Skeletal muscle tissue (tissue), 4 donors: ENCODE data around the gene RNH1. TPM values are rescaled to one million over a fixed set of nuclear protein-coding genes. Genes with fewer than 3 reads are reported as not detected.

Experiments
- H3K27ac ChIP-seq: one replicate; pipeline ENCODE4 v1.7.0; 2013; ENCODE audit warnings: mild to moderate bottlenecking, low read depth, low read length, inconsistent platforms
- H3K27me3 ChIP-seq, 3 donors: one replicate each; pipeline ENCODE4 v1.7.0; 2013; ENCODE audit warnings: low read length in 3 of 3; ENCODE audit not compliant: control insufficient read depth in 3 of 3, insufficient read depth in 3 of 3
- H3K36me3 ChIP-seq, 3 donors: one replicate each; pipeline ENCODE4 v1.7.0; 2013; ENCODE audit warnings: low read length in 3 of 3; ENCODE audit not compliant: control insufficient read depth in 3 of 3, insufficient read depth in 3 of 3
- H3K4me1 ChIP-seq, 3 donors: one replicate each; pipeline ENCODE4 v1.7.0; 2013; ENCODE audit warnings: low read length in 3 of 3, mild to moderate bottlenecking in 3 of 3; ENCODE audit not compliant: control insufficient read depth in 3 of 3, insufficient read depth in 3 of 3
- H3K4me3 ChIP-seq, 3 donors: one replicate each; pipeline ENCODE4 v1.7.0; 2013; ENCODE audit warnings: low read length in 3 of 3
- H3K9ac ChIP-seq, 3 donors: one replicate each; pipeline ENCODE4 v1.7.0; 2013; ENCODE audit warnings: low read length in 3 of 3, mild to moderate bottlenecking in 3 of 3, moderate library complexity in 2 of 3, low read depth in 1 of 3
- H3K9me3 ChIP-seq, 3 donors: one replicate each; pipeline ENCODE4 v1.7.0; 2013; ENCODE audit warnings: low read length in 3 of 3; ENCODE audit not compliant: control insufficient read depth in 3 of 3
- total RNA-seq: library from RNA; depleted of rRNA; stranded (reverse); fragments of >200 nt; gene quantifications from one replicate; pipeline ENCODE4 v1.2.3, GENCODE V29; 2014
- donor health status: Osteomylitis.

The RNH1 gene
- total RNA-seq, 1 donor from 2014 or later = 84.5 TPM

DNA sequence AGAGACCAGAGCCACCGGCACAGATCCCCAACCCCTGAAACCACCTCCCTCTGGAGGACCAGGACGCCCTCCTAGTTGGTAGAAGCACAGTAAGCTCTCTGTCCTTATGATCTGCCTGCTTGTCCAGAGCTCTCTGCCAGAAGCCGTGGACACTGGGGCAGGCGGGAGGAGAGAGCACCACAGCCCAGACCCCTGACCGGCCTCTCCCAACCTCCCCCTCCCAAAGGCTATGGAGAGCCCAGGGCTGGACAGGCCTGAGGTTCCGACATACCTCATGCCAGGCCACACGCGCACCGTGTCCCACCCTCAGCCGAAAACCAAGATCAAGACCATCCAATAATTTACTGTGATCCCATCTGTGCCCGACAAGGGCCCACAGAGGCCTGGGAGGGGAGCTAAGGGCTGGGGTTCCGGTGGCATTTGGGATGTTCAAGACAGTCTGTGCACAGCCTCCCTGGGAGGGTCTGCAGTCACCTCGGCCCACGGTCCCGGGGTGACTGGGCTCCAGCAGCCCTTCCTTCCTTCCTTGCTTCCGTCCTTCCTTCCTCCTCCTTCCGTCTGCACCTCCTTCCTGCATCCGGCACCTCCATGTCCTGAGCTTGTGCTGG lies 25.0 kb upstream of the RNH1 start:
- Histone ChIP-seq H3K4me1 (peaks cover 26 to 43% (median 39%) of the 10 kb centered on the region in 3 donors), H3K27me3 (peaks cover 0 to 5% (median under 1%) of the 10 kb centered on the region in 3 donors), H3K36me3 (peaks cover 18 to 25% (median 22%) of the 10 kb centered on the region in 3 donors), H3K9me3 (no peaks in the 10 kb centered on the region), H3K4me3 (no peak overlapping the region), H3K27ac (no peak overlapping the region), H3K9ac (no peak overlapping the region)

DNA sequence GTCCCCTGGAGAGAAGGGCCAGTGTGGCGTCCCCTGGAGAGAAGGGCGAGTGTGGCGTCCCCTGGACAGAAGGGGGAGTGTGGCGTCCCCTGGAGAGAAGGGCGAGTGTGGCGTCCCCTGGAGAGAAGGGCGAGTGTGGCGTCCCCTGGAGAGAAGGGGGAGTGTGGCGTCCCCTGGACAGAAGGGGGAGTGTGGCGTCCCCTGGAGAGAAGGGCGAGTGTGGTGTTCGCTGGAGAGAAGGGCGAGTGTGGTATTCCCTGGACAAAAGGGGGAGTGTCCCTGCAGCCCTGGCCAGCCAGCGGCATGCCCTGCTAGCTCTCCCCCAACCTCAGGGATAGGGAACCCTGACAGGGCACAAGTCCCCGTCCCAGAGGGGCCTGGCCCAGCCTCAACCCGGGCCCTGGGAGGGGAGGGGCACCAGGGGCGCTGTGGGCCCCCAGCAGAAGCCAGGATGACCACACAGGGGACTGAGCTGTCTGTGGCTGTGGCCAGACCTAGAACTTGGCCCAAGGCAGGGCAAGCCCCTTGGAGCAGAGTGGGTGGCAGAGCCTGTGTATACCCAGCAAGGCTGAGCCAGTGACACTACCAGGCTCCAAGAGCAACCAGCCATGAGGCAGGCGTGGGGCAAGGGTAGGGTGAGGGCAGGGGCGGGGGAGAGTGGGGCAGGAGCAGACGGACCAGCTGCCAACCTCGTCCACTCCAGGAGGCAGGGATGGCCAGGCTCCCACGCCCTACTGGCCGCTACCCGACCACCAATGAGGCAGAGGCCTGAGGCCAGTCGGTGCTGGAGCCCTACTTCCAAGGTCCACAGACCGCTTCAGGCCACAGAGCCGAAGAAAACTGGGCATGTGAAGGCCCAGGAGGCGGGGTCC lies 24.2 kb upstream of the RNH1 start:
- peaks cover 22 to 39% (median 34%) of the 10 kb centered on the region in 3 donors for H3K4me1 ChIP-seq
- H3K4me3 ChIP-seq = no peak overlapping the region
- no peak overlapping the region for H3K27ac ChIP-seq
- H3K36me3 ChIP-seq = peaks cover 18 to 25% (median 22%) of the 10 kb centered on the region in 3 donors
- H3K9me3 ChIP-seq = no peaks in the 10 kb centered on the region
- no peaks in the 10 kb centered on the region for H3K27me3 ChIP-seq
- no peak overlapping the region for H3K9ac ChIP-seq

DNA sequence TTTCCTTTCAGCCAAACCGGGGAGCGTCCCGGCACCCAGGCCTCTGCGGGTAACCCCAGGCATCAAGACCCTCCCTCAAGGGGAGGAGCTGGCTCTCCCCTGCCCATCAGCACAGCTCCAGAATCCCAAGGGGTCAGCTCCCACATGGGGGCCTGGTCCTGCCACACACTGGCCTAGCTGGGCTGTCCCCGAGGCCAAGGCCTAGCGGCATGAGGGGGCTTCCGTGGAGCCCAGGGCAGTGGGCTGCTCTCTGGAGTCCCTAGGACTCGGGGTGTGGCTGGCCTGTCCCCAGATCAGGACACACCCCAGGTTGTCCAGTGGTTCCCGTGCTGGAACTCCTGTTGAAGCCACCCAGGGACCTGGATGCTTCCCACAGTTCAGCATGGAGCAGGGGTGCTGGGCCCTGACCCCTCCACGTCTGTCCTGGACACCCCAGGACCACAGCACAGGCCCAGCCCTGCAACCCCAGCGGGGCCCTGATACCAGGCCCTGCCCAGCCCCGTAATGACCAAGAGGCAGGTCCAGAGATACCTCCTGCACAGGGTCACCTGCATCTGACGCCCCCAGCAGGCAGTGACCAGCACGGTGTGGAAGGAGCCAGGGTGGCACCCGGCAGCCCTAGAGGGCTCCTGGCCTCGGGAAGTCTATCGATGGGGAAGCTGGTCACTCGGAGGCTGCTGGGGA lies 22.8 kb upstream of the RNH1 start:
- peak overlapping the region in 1 of 3 donors; percentile 74 for H3K9ac ChIP-seq
- H3K36me3 ChIP-seq = peaks cover 18 to 25% (median 22%) of the 10 kb centered on the region in 3 donors
- no peaks in the 10 kb centered on the region for H3K9me3 ChIP-seq
- no peak overlapping the region for H3K4me3 ChIP-seq
- H3K27ac ChIP-seq = no peak overlapping the region
- H3K27me3 ChIP-seq = no peaks in the 10 kb centered on the region
- H3K4me1 ChIP-seq = peaks cover 19 to 35% (median 29%) of the 10 kb centered on the region in 3 donors

DNA sequence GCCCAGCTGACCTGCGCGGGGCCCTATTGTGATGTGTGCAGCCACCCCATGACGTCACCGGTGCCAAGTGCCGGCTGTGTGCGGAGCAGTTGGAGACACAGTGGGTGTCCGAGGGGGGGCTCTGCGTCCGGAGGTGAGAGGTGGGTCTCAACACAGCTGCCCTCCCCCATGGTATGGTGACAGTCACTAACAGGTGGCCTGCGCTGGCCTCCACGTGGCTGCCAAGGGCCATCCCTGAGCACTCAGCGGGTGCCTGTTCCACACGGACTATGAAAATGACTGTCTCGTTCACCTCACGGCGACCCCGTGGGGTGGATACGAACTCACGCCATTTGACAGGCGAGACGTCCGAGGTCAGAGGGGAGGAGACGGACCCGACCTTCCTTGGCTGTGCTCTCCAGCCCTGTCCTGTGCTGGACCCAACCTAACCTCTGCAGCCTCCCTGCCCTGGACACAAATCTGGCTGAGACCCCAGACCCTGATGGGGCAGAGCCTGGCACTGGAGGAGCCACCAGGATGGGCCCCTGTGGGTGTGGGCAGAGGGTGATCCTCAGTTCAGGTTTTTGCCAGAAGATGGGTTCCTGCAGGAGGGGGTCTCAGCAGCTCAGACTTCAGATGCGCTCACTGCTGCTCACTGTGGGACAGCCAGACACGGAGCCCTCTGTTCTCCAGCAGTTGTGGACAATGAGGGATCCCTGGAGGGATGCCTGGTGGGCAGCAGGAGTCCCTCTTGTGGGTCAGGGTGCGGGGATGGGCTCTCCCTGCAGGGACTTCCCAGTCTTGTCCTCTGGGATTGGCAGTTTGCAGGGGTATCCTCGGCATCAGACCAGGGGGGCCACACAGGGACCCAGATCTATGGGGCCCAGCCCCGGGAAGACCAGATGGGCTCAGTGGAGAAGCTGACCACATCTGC lies 22.0 kb upstream of the RNH1 start:
- Histone ChIP-seq H3K36me3 (peaks cover 18 to 25% (median 22%) of the 10 kb centered on the region in 3 donors), H3K4me1 (peaks cover 12 to 29% (median 23%) of the 10 kb centered on the region in 3 donors), H3K9me3 (no peaks in the 10 kb centered on the region), H3K9ac (peak overlapping the region in 1 of 3 donors; percentile 74), H3K27me3 (no peaks in the 10 kb centered on the region), H3K4me3 (peak overlapping the region in 1 of 3 donors; percentile 56), H3K27ac (no peak overlapping the region)

DNA sequence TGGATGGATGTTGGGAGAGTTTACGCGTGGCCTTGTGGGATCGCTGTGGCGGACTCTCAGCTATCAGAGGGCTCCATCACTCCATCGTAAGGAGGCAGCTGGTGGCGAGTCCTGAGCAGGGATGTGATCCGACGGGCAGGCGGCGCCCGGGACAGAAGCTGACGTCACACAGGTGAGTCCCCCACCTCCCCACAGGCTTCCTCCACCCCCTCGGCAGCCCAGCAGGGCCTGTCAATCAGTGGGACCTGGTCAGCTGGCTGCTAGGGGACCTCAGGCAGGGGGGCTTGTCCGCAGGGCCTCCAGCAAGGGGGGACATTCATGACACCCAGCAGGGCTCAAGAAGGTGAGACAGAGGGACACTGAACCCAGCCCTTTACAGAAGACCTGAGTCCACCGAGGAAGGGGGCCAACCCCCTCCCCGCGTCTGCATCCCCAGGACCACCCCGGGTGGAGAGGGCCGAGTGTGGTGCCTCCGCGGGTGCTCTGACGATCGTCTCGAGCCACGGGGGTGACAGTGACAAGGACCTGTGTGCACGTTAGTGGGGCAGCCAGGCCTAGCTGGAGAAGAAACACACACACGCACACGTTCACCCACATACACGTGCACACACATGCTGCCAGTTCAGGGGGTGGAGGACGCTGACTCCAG lies 21.2 kb upstream of the RNH1 start:
- Histone ChIP-seq H3K27me3 (no peaks in the 10 kb centered on the region), H3K27ac (no peak overlapping the region), H3K4me1 (peaks cover 7 to 21% (median 15%) of the 10 kb centered on the region in 3 donors), H3K36me3 (peaks cover 14 to 20% (median 15%) of the 10 kb centered on the region in 3 donors), H3K9ac (peak overlapping the region in 1 of 3 donors; percentile 74), H3K4me3 (peak overlapping the region in 1 of 3 donors; percentile 56), H3K9me3 (no peaks in the 10 kb centered on the region)

DNA sequence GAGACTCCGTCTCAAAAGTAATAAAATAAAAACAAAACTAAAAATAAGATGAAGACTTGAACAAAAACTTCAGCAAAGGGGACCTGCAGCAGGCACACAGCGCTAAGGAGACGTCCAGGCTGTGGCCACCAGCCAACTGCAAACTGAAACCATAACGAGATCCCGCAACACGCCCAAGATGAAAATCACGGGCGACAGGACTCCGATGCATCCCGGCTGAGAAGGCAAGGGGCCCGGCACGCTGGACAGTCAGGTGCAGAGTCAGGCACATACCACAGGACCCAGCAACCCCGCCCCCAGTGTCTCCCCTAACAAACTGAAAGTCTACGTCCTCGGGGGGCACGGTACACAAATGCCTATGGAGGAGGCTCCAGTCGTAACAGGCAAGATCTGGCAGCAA lies 19.1 kb upstream of the RNH1 start:
- Histone ChIP-seq H3K9ac (no peak overlapping the region), H3K36me3 (peaks cover 0 to under 1% (median under 1%) of the 10 kb centered on the region in 3 donors), H3K27ac (no peak overlapping the region), H3K27me3 (no peaks in the 10 kb centered on the region), H3K4me3 (no peak overlapping the region), H3K4me1 (peaks cover 7 to 15% (median 13%) of the 10 kb centered on the region in 3 donors), H3K9me3 (no peaks in the 10 kb centered on the region)

DNA sequence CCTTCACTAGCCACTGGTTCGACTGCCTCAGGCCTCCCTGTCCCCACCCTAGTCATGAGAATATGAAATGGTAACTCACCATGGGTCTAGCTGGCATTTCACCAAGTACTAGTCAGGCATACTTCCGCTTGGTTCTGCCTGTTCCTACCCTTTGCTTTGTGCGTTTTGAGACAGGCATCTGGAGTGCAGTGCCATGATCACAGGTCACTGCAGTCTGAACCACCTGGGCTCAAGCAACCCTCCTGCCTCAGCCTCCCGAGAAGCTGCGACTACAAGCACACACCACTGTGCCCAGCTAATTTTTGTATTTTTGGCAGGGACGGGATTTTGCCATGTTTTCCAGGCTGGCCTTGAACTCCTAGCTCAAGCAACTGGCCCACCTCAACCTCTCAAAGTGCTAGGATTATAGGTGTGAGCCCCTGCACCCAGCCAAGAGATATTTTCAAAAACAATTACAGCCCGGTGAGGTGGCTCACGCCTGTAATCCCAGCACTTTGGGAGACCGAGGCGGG lies 14.2 kb upstream of the RNH1 start:
- no peaks in the 10 kb centered on the region for H3K36me3 ChIP-seq
- no peaks in the 10 kb centered on the region for H3K27me3 ChIP-seq
- no peak overlapping the region for H3K4me3 ChIP-seq
- peaks cover 0 to 4% (median 2%) of the 10 kb centered on the region in 3 donors for H3K4me1 ChIP-seq
- no peak overlapping the region for H3K27ac ChIP-seq
- H3K9me3 ChIP-seq = no peaks in the 10 kb centered on the region
- no peak overlapping the region for H3K9ac ChIP-seq

DNA sequence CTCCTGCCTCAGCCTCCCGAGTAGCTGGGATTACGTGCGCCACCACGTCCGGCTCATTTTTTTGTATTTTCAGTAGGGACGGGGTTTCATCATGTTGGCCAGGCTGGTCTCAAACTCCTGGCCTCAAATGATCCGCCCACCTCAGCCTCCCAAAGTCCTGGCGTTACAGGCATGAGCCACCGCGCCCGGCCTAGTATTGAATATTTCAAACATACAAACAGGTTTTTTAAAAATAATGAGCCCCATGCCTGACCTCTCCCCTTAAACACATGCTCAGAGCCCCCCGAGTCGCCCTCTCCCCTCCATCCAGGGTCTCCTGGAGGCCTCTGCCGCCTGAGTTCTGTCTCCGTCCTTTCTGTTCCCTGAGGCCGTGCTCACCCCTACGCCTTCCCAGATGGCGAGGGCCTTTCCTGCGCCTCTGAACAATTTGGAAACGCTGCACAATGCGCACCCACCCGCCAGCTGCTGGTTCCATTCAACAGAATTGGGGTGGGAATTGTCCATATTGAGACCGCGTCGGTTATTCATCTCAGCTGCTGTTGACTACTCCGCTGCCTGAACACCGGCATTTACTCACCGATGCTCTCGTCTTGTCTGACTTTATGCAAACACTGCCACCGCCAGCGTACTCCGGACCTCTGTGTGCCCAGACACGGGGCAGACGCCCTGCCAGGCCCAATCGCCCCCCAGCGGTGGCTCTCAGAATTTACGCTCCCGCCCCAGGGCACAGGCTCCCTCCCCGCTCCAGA lies 13.6 kb upstream of the RNH1 start:
- Histone ChIP-seq H3K9ac (no peak overlapping the region), H3K4me1 (peaks cover 0 to 4% (median 2%) of the 10 kb centered on the region in 3 donors), H3K27ac (no peak overlapping the region), H3K4me3 (no peak overlapping the region), H3K27me3 (no peaks in the 10 kb centered on the region), H3K36me3 (no peaks in the 10 kb centered on the region), H3K9me3 (no peaks in the 10 kb centered on the region)
